ENCODE results near the gene ZDHHC14. TPM values are rescaled to one million over a fixed set of nuclear protein-coding genes. Genes with fewer than 3 reads are reported as not detected.
"Not testable (repeated sequence)": the region's sequence is repeated elsewhere in the genome, so short reads cannot be mapped to it uniquely, and the experiment has no call there.

ZDHHC14 gene
- total RNA-seq, 1 donor from 2014 or later = 26.1 TPM

DNA sequence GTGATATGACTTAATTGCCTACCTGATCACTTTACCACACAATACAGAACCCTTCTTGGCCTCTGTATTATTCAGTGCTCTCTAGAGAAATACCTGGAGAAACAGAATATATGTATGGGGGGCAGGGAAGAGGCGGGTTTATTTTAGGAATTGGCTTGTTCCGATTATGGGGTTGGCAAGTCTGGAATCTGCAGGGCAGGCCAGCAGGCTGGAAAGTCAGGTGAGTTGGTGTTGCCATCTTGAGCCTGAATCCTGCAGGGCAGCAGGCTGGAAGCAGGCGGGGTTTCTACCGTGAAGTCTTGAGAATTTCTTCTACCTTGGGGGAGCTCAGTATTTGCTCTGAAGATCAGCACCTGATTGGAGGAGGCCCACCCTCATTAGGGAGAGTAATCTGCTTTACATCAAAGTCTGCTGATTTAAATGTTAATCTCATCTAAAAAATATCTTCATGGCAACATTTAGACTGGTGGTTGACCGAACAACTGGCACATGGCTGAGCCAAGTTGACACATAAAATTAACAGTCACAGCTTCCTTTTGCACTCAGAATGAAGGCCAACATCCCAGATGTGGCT lies 193.9 kb downstream of the ZDHHC14 start:
- no peaks in the 10 kb centered on the region for H3K9me3 Mint-ChIP-seq (ENCODE audit: unreplicated experiment)

GRCh38 chr6:157575436-157576145 lies 194.6 kb downstream of the ZDHHC14 start:
- peaks cover 10% of the 10 kb centered on the region for H3K36me3 Mint-ChIP-seq (ENCODE audit: low read depth, unreplicated experiment)
- TF ChIP-seq, protein P1, sequence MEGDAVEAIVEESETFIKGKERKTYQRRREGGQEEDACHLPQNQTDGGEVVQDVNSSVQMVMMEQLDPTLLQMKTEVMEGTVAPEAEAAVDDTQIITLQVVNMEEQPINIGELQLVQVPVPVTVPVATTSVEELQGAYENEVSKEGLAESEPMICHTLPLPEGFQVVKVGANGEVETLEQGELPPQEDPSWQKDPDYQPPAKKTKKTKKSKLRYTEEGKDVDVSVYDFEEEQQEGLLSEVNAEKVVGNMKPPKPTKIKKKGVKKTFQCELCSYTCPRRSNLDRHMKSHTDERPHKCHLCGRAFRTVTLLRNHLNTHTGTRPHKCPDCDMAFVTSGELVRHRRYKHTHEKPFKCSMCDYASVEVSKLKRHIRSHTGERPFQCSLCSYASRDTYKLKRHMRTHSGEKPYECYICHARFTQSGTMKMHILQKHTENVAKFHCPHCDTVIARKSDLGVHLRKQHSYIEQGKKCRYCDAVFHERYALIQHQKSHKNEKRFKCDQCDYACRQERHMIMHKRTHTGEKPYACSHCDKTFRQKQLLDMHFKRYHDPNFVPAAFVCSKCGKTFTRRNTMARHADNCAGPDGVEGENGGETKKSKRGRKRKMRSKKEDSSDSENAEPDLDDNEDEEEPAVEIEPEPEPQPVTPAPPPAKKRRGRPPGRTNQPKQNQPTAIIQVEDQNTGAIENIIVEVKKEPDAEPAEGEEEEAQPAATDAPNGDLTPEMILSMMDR (IDR thresholded peaks at IDR 0.05; ENCODE audit: unreplicated experiment) = no peak
- no peak for DNase-seq (ENCODE audit: low spot score)
- peaks cover 2% of the 10 kb centered on the region for H3K27me3 Mint-ChIP-seq (ENCODE audit: unreplicated experiment)
- no peak overlapping the region for H3K27ac Mint-ChIP-seq (ENCODE audit: unreplicated experiment)
- no peak overlapping the region for H3K4me3 Mint-ChIP-seq (ENCODE audit: unreplicated experiment)
- no peaks in the 10 kb centered on the region for H3K9me3 Mint-ChIP-seq (ENCODE audit: unreplicated experiment)
- peaks cover 15% of the 10 kb centered on the region for H3K4me1 Mint-ChIP-seq (ENCODE audit: unreplicated experiment)

More for the DNA sequence above, 193.9 kb downstream of the ZDHHC14 start:
- Mint-ChIP-seq H3K4me1 (ENCODE audit: unreplicated experiment) (peaks cover 9% of the 10 kb centered on the region), H3K27me3 (ENCODE audit: unreplicated experiment) (peaks cover 2% of the 10 kb centered on the region), H3K4me3 (ENCODE audit: unreplicated experiment) (peak overlapping the region; percentile 10), H3K27ac (ENCODE audit: unreplicated experiment) (no peak overlapping the region), H3K36me3 (ENCODE audit: low read depth, unreplicated experiment) (peaks cover 10% of the 10 kb centered on the region)
- no peak for DNase-seq (ENCODE audit: low spot score)
- TF ChIP-seq, protein P1 (IDR thresholded peaks at IDR 0.05; ENCODE audit: unreplicated experiment) = no peak

- not testable (repeated sequence) for H3K4me3 Mint-ChIP-seq (ENCODE audit: unreplicated experiment); DNase-seq (ENCODE audit: low spot score); H3K27ac Mint-ChIP-seq (ENCODE audit: unreplicated experiment); H3K27me3 Mint-ChIP-seq (ENCODE audit: unreplicated experiment); H3K9me3 Mint-ChIP-seq (ENCODE audit: unreplicated experiment)
- peaks cover 10% of the 10 kb centered on the region for H3K36me3 Mint-ChIP-seq (ENCODE audit: low read depth, unreplicated experiment)
- peaks cover 19% of the 10 kb centered on the region for H3K4me1 Mint-ChIP-seq (ENCODE audit: unreplicated experiment)
These were observed 196.0 kb downstream of the ZDHHC14 start for GRCh38 chr6:157576991-157577390.

DNA sequence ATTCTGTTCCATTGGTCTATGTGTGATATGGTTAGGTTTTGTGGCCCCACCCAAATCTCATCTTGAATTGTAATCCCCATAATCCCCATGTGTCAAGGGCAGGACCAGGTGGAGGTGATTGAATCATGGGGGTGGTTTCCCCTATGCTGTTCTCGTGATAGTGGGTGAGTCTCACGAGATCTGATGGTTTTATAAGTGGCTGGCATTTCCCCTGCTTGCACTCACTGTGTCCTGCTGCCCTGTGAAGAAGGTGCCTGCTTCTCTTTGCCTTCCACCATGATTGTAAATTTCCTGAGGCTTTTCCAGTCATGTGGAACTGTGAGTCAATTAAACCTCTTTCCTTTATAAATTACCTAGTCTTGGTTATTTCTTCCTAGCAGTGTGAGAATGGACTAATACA lies 197.5 kb downstream of the ZDHHC14 start:
- DNase-seq (ENCODE audit: low spot score); H3K27ac Mint-ChIP-seq (ENCODE audit: unreplicated experiment); H3K4me3 Mint-ChIP-seq (ENCODE audit: unreplicated experiment); H3K9me3 Mint-ChIP-seq (ENCODE audit: unreplicated experiment); H3K27me3 Mint-ChIP-seq (ENCODE audit: unreplicated experiment): not testable (repeated sequence)
- H3K4me1 Mint-ChIP-seq (ENCODE audit: unreplicated experiment) = peaks cover 20% of the 10 kb centered on the region
- peaks cover 17% of the 10 kb centered on the region for H3K36me3 Mint-ChIP-seq (ENCODE audit: low read depth, unreplicated experiment)

DNA sequence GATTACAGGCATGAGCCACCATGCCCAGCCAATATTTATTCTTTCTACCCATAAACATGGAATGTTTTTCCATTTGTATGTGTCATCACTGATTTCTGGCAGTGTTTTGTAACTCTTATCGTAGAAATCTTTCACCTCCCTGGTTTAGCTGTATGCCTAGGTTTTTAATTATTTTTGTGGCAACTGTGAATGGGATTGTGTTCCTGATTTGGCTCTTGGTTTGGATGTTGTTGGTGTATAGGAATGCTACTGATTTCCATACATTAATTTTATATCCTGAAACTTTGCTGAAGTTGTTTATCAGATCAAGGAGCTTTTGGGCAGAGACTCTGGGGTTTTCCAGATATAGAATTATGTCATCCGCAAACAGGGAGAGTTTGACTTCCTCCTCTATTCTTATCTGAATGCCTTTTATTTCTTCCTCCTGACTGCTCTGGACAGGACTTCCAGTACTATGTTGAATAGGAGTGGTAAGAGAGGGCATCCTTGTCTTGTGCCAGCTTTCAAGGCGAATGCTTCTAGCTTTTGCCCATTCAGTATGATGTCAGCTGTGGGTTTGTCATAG lies 198.6 kb downstream of the ZDHHC14 start:
- TF ChIP-seq, protein P1 (IDR thresholded peaks at IDR 0.05; ENCODE audit: unreplicated experiment) = no peak
- peak overlapping the region; percentile 7 for H3K27ac Mint-ChIP-seq (ENCODE audit: unreplicated experiment)
- DNase-seq (ENCODE audit: low spot score) = no peak
- no peaks in the 10 kb centered on the region for H3K27me3 Mint-ChIP-seq (ENCODE audit: unreplicated experiment)
- H3K4me1 Mint-ChIP-seq (ENCODE audit: unreplicated experiment) = peaks cover 20% of the 10 kb centered on the region
- H3K4me3 Mint-ChIP-seq (ENCODE audit: unreplicated experiment) = no peak overlapping the region
- H3K36me3 Mint-ChIP-seq (ENCODE audit: low read depth, unreplicated experiment) = peaks cover 15% of the 10 kb centered on the region
- H3K9me3 Mint-ChIP-seq (ENCODE audit: unreplicated experiment) = no peaks in the 10 kb centered on the region

DNA sequence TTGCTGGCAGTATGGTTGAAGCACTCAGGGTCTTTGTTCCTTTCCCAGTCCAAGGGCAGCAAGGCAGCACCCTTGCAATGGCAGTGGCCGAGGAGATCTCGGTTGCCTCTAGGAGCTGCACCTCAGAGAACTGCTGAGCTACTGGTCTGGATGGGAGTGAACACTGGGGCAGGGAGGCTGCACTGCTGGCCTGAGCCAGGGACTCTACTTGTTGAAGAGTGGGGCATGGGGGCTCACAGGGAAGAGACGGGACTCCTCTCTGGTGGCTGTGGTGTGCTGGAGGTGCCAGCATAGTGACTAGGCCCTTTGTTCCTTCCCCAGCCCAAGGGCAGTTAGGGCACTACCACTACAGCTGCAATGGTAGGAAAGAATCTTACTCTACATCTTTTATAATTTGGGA lies 203.0 kb downstream of the ZDHHC14 start:
- H3K9me3 Mint-ChIP-seq (ENCODE audit: unreplicated experiment) = peaks cover 4% of the 10 kb centered on the region
- TF ChIP-seq, protein P1 (IDR thresholded peaks at IDR 0.05; ENCODE audit: unreplicated experiment) = no peak
- peaks cover 31% of the 10 kb centered on the region for H3K4me1 Mint-ChIP-seq (ENCODE audit: unreplicated experiment)
- H3K4me3 Mint-ChIP-seq (ENCODE audit: unreplicated experiment) = no peak overlapping the region
- H3K27ac Mint-ChIP-seq (ENCODE audit: unreplicated experiment) = no peak overlapping the region
- H3K27me3 Mint-ChIP-seq (ENCODE audit: unreplicated experiment) = no peaks in the 10 kb centered on the region
- no peak for DNase-seq (ENCODE audit: low spot score)
- peaks cover 10% of the 10 kb centered on the region for H3K36me3 Mint-ChIP-seq (ENCODE audit: low read depth, unreplicated experiment)
